Measurements from ENCODE around the gene CENPO.

CENPO gene

GRCh38 chr2:24836206-24836605, 43.0 kb downstream of the CENPO start:
- no peak for DNase-seq (ENCODE audit: low spot score)
- no peak for FAIRE-seq

DNA sequence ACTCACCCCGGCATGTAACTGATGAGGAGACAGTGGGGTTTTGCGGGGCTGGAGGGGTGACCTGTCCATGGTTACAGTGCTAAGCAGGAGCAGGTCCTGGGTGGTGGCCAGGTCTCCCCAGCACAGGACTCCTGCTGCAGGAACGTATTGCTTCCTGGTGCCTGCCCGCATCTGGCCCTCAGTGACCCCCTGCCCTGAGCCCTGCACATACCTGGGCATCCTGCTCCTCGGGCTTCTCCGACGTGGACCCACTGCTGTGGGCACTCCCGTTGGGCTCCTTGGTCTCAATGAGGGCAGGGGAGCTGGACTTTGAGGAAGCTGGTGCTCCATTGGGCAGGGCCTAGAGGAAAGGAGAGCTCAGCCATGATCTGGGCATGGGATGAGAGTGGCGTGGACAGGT, 43.5 kb downstream of the CENPO start:
- no peak for DNase-seq (ENCODE audit: low spot score)
- peak; percentile 9 for FAIRE-seq

GRCh38 chr2:24837996-24838513, 44.8 kb downstream of the CENPO start:
- no peak for FAIRE-seq
- DNase-seq (ENCODE audit: low spot score) = no peak

GRCh38 chr2:24838541-24838940, 45.3 kb downstream of the CENPO start:
- no peak for DNase-seq (ENCODE audit: low spot score)
- no peak for FAIRE-seq

GRCh38 chr2:24839729-24840128, 46.5 kb downstream of the CENPO start:
- no peak for FAIRE-seq
- DNase-seq (ENCODE audit: low spot score) = no peak

DNA sequence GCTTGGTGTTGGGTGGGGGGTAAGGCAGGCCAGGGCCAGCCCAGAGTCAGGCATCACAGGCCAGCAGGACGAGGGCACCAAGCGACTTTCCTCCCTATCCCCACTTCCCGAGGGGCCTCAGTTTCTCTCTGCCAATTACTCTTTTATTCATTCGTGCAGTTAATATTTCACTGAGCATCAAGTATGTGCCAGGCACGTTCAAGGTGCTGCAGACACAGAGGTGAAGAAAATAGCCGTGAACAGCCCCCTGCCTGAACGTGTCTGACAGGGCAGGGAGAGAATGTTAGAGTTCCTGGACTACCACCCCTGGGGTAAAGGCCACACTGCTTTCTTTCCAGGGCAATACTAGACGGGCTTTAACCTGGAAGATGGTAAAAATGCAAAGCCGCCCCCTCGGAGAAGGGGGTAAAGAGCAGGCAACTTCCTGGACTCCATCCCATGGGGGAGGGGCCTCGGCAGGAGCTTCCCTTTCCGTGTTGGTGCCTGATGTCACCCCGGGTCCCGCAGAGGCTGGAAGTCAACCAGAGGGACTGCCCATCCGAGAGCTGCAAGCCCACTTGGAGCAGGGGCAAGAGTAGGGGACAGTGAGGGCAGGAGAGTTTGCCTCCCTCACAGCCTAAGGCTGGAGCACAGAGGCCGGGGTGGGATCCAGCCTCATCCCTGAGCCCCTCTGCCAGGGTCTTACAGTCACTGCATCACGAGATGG, 47.1 kb downstream of the CENPO start:
- DNase-seq (ENCODE audit: low spot score) (no peak), FAIRE-seq (no peak)

- no peak for FAIRE-seq
Measured at GRCh38 chr2:24840962-24841945, 48.0 kb downstream of the CENPO start.

GRCh38 chr2:24842081-24843050, 49.1 kb downstream of the CENPO start:
- DNase-seq (ENCODE audit: low spot score) (no peak), FAIRE-seq (no peak)

More at GRCh38 chr2:24840962-24841945, 48.0 kb downstream of the CENPO start:
- no peak for DNase-seq (ENCODE audit: low spot score)

- DNase-seq (ENCODE audit: low spot score) (no peak), FAIRE-seq (no peak)
Measured at GRCh38 chr2:24843330-24843860, 50.2 kb downstream of the CENPO start.

DNA sequence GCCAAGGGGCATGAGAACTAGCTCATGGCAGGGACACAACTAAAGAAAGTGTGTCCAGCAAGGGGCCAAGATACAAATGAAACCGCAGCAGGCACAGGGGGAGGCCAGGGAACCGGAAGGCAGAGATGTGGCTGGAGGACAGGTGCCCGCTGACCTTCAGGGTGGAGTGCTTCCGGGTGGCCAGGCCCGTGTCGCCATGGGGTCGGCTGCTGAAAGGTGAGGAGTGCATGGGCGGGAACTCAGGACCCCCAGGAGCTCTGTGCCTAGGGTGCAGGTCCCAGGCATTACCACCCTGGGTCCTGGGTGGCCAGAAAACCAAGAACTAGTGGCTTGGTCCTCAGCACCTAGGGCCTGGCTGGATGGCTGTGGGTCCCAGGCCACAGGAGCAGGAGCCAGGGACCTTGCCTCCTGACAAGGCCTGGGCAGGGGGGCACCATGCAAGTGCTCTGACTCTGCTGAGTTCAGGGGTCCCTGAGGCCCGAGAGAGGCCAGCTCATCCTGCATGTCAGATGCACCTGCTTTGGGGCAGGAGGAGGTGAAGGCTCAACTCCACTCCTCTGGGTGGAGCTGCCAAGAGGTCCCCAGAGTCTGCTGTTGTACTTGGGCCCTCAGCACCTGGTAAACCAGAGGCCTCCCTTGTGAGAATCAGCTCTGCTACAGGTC, 50.9 kb downstream of the CENPO start:
- FAIRE-seq (no peak), DNase-seq (ENCODE audit: low spot score) (no peak)

DNA sequence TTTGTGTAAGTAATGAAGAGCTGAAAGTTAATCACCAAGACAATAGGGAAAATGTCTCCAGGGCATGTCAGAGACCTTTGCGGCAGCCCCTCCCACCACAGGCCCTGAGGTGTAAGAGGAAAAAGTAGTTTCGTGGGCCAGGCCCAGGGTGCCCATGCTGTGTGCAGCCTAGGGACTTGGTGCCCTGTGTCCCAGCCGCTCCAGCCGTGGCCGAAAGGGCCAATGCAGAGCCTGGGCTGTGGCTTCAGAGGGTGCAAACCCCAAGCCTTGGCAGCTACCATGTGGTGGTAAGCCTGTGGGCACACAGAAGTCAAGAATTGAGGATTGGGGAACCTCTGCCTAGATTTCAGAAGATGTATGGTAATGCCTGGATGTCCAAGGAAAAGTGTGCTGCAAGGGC, 52.5 kb downstream of the CENPO start:
- FAIRE-seq (no peak), DNase-seq (ENCODE audit: low spot score) (no peak)

GRCh38 chr2:24850944-24851343, 57.7 kb downstream of the CENPO start:
- no peak for FAIRE-seq

GRCh38 chr2:24852026-24852425, 58.8 kb downstream of the CENPO start:
- DNase-seq (ENCODE audit: low spot score) = no peak
- FAIRE-seq = no peak

More at GRCh38 chr2:24850944-24851343, 57.7 kb downstream of the CENPO start:
- no peak for DNase-seq (ENCODE audit: low spot score)

DNA sequence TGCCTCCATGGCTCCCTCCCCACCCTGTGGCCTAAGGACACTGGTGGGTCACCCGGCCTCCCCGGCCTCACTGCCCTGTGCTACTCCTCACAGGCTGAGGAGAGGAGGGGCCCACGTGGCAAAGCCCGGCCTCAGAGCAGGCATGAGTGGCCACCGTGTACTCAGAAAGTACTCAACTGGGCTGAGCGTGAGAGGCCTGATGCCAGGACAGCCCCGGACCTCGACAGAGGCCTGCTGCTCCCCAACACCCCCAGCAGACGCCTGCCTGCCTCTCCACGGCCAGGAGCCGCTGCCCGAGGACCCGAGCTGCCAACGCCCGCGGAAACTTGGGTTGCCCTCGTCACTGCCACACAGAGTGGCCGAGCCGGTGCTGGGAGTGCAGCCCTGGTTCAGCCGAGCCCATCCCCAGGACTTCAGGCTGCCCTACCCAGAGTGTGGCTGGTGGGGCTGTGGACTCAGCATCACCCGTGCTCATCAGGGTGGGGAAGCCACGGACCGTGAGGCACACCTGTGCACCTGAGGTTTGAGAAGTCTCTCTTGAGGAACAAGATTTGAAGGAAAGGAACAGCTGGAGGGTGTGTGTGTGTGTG, 59.3 kb downstream of the CENPO start:
- FAIRE-seq (no peak), DNase-seq (ENCODE audit: low spot score) (no peak)

- DNase-seq (ENCODE audit: low spot score) (no peak), FAIRE-seq (no peak)
Measured at GRCh38 chr2:24853046-24853445, 59.8 kb downstream of the CENPO start.

GRCh38 chr2:24853996-24854395, 60.8 kb downstream of the CENPO start:
- FAIRE-seq = no peak

DNA sequence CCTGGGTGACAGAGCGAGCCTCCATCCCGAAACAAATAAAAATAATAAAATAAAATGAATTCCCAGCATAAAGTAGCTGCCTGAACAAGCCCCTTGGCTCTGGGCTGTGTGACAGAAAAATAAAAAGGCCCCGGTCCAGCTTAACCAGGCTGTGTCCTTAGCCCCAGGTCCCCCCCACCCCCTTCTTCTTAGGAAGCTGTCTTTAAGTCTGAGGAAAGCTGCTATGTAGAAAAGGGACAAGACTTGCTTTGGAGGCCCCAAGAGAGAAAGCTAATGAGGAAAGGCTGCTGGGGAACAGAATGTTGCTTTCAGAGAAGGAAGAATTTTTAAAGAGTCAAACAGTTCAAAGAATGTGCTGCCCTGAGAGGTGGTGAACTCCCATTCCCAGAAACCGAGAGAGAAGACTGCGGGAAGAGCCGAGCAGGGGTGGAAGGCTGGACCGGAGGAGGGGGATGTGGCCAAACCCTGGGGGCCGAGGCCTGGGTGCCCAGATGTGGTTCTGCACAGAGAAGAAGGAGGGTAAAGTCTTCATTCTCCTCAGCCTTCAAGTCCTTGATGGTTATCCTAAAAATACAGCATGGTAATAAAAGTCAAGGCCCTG, 61.9 kb downstream of the CENPO start:
- DNase-seq (ENCODE audit: low spot score) (no peak), FAIRE-seq (no peak)

More at GRCh38 chr2:24853996-24854395, 60.8 kb downstream of the CENPO start:
- DNase-seq (ENCODE audit: low spot score) = no peak

DNA sequence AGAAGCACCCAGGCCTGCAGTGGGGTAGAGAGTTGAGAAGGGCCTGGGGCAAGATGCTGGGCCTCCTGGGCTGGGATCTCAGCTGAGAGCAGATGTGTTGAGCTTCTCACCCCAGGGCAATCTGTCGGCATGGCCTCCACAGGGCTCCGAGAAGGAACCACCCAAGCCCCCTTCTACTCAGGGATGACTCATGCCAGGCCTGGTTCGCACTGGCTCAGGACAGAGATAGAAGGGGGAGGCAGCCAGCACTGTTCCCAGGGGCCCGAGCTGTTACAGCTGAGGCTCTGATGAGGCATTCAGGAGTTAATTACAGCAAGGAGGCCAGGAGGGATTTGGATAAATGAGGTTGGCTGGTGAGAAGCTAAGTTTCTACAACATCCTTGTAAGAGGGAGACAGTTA, 62.5 kb downstream of the CENPO start:
- FAIRE-seq = no peak

GRCh38 chr2:24856791-24857211, 63.6 kb downstream of the CENPO start:
- DNase-seq (ENCODE audit: low spot score) (no peak), FAIRE-seq (no peak)

More for the DNA sequence above, 62.5 kb downstream of the CENPO start:
- DNase-seq (ENCODE audit: low spot score) = no peak
